ENCODE results near the gene ACVR2A.

Gene ACVR2A

DNA sequence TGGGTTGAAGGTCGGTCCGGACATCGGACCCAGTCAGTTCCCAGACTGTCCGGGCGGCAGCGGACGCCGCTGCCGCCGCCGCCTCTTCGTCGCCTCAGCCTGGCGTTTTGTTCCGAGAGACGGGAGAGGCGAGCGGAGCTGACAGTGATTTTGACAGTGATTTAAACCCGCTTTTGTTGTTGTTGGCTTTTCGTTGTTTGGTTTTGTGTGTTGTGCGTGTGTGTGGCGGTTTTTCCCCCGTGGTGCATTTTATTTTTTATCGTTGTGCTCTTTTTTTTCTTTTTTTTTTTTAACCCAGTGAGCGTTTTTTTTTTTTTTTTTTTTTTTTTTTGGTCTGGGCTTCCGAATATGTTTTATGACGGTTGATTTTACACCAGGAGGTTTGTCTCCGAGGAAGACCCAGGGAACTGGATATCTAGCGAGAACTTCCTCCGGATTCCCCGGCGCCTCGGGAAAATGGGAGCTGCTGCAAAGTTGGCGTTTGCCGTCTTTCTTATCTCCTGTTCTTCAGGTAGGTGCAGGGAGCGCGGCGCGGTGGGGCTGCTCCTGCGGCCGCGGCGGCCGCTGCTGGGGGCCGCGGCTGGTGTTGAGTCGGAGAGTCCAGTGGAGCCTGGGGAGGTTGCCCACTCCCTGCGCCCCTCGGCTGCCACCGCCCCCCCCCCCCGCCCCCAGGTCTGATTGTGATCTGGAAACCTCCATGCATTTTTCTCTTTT lies at the start of gene ACVR2A:
Gene ACVR2A, plus strand, starts transcription at position 333 of the 714 bp plus-strand sequence. Its CDS starts 124 bp downstream, at position 457.
- no peak for DNase-seq

DNA sequence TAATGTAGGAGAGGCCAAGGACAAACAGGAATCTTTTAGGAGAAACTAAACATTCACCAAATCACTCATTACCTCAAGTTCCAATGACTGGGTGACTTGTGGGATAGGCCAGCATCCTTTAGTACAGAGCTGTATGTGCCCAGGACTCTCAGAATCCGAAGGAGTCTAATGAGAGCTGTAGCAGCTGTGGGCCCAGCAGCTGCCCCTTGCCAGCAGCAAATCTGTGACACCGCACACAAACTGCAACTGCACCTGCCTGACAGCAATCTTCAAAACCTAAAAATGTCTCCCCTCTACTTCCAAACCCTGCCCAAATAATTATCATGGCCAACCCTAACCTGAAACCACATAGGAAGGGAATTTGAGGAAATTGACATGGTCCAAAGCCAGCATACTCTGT lies 44.5 kb upstream of the ACVR2A start:
- DNase-seq = no peak

DNA sequence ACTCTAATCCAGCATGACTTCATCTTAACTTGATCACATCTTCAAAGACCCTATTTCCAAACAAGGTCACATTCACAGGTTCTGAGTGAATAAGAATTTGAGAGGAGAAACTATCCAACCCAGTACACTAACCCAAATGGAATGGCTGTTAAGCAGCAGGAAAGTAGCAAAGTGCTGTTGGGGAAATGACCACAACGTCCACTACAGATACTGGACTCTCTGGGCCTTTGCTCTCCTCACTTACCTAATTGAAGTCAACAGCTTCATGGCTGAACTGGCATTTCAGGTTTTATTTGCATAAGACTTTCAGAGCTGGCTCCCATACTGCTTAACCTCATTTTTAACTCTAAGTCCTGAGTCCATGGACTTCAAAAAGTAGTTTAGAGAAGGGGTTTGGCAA lies 38.0 kb upstream of the ACVR2A start:
- no peak for DNase-seq

DNA sequence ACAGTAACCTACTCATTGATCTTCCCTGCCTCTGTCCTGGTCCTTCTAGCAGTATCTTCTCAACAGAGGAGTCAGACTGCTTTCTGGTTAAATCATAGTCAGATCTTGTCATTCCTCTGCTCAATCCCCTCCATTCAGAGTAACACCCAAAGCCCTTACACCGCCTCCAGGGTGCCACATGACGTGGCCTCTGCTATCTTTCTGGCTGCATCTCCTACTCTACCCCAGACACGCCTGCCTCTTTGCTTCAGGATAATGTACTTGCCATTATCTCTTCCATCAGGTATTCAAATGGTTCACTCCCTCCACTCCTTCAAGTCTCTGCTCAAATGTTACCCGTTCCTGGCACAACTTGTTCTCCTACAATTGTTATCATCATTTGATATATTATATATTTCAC lies 36.3 kb upstream of the ACVR2A start:
- no peak for DNase-seq

DNA sequence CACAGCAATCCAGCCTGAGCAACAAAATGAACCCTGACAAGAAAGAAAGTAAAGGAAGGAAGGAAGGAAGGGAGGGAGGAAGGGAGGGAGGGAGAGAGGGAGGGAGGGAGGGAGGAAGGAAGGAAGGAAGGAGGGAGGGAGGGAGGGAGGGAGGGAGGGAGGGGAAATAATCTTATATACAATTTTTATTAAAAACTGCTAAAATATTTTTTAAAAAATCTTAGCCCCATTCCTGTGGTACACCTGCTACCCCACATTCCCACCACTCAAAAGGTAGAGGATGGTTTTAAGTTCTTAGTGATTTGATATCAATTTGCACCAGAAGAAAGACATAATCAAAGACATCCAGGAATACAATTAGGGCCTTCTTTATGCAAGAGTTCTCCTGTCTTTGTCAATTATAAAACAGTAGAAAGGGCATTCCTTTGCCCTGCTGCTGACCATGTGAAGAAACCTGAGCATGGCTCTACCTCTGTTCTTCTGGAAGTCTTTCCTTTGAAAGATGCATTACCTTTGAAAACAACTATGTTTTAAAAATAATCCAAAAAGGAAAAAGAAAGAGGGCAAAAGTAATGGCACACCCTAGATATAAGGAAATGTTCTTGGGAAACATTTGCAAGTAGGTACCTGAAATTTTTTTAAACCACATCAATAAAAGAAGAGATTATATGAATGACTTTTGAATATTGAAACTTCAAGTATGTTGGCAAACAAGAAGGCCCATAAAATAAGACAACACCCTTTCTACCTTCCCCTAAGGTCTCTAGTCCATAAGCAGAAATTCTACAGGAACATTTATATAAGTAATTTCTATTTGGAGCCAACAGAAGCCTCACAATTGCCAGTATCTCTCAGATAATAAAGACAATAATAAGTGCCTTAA lies 33.7 kb upstream of the ACVR2A start:
- no peak for DNase-seq

DNA sequence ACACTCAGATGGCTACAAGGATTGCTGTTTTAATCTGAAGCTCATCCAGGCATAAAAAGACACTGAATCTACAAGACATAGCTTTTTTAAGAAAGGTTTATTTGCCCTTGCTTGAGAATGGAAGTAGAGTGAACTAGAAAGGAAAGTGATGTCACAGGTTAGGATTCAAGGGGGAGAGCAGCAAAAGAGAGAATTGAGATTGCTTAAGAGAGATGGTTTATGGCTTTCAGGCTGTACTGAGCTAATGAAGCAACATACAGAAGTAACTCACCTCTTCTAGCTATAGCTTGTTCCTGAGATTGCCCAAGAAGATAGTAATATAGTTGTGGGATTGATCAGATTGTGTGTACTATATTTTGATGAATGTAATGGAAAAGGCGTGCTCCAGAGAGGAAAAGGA lies 26.1 kb upstream of the ACVR2A start:
- DNase-seq = no peak

DNA sequence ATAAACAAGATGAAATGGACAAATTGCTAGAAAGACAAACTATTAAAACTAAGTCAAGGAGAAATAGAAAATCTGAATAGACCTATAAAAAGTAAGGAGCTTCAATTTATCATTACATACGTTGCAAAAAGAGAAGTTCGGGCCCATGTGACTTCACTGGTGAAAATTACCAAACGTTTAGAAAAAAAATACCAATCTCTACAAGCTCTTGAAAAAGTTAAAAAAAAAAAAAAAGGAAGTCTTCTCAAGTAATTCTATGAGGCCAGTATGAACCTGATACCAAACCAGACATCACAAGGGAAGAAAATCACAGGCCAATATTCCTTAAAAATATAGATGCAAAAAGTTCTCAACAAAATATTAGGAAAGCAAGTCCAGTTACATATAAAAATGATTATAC lies 20.2 kb upstream of the ACVR2A start:
- DNase-seq = no peak

DNA sequence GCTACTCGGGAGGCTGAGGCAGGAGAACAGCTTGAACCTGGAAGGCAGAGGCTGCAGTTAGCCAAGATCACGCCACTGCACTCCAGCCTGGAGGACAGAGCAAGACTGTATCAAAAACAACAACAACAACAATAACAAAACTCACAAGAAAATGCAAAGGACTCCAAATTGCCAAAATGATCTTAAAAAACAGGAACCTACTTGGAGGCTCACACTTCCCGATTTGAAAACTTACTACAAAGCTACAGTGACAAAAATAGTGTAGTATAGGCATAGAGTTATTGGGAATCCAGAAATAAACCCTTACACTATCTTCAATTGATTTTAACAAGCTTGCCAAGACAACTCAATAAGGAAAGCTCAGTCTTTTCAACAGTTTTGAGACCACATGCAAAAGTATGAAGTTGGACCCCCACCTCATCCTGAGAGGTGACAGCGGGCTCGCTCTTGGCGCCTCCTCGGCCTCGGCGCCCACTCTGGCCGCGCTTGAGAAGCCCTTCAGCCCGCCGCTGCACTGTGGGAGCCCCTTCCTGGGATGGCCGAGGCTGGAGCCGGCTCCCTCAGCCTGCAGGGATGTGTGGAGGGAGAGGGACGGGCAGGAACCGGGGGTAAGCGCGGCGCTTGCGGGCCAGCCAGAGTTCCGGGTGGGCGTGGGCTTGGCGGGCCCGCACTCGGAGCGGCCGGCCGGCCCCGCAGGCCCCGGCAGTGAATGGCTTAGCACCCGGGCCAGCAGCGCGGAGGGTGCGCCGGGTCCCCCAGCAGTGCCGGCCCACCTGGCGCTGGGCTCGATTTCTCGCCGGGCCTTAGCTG lies 18.3 kb upstream of the ACVR2A start:
- no peak for DNase-seq

DNA sequence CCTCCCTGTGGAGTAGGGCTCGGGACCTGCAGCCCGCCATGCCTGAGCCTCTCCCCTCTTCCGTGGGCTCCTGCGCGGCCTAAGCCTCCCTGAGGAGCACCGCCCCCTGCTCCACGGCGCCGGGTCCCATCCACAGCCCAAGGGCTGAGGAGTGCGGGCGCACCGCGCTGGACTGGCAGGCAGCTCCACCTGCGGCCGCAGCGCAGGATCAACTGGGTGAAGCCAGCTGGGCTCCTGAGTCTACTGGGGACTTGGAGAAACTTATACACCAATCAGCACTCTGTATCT lies 17.8 kb upstream of the ACVR2A start:
- DNase-seq = no peak

DNA sequence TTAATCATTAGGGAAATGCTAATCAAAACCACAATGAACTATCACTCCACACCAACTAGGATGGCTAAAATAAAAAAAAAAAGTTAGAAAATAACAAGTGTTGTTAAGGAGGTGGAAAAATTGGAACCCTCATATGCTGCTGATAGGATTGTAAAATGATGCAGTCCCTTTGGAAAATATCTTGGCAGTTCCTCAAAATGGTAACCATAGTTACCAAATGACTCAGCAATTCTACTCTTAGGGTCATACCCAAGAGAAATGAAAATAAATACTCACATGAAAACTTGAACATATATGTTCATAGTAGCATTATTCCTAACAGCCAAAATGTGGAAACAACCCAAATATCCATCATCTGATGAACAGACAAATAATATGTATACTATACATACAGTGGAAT lies 15.7 kb upstream of the ACVR2A start:
- no peak for DNase-seq

DNA sequence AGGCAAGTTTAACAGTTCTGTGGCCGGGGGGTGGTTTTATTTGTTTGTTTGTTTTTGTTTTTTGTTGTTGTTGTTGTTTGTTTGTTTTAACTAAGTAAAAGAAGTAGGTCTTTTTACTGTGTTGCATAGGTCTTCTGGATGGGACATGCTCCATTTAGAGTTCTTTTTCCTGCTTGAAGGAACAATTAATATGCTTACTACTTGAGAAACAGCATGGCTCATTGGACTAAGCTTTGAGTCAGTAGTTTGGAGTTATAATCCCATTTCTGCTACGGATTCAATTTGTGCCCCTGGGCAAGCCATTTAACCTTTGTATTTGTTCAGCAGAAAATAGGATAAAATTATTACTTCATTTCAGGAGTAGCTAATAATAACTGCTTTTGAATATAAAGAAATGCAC lies 8.7 kb upstream of the ACVR2A start:
- no peak for DNase-seq

DNA sequence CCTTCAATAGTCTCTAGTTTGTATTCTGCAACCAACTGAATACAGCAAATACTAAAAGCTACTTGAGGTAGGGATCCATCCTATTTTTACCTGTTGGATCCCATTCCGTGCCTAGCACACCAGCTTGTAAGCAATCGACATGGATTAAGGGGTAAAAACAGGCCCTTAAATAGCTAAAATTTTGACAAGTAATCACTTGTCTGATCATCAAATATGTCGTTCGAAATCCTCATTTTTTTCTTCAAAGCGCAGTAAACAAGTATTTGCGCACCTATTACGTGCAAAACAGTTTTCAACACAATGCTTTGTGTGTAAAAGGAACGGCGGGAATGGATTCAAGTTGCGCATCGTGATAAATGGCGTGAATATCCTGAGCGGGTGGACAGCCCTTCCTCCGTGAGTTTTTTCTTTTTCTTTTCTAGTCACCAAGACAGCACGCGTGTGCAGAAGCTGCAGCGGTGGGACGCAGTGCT lies 1.4 kb upstream of the ACVR2A start:
- DNase-seq = no peak

DNA sequence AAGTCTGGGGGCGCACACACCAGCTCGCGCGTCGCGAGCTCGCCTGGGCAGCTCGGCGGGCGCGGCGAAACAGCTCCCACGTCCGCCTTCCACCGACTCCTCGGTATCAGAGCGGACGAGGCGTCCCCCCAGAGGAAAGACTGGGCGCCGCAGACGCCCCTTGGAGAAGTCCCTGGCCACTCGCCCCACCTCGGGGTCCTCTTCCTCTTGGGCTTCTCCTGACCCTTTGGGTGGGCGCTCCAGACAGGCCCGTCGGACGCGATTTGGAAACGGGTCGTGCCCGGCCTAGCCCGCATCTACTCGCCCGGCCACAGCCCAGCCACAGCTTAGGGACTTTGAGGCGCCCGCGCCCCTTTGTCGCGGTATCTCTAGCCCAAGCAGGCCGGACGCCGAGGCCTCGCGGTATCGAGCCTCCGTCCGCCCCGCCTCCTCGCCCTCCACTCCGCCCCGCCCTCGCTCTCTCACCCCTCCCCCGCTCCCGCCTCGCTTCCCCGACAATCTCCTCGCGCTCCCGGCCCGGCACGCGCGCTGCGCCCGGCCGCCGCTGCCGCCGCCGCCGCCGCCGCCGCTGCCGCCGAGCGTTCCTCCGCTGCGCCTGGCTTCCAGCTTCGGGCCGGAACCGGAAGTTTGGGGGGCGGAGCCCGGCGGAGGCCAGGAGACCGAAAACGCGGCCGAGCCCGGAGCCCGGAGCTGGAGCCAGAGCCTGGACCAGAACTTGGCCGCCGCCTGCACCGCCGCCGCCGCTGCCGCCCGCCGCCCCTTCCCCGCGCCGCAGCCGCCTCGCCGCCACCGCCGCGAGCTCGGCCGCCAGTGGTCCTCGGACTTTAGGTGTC lies 749 bp upstream of the ACVR2A start:
- peak; percentile 80 for DNase-seq

DNA sequence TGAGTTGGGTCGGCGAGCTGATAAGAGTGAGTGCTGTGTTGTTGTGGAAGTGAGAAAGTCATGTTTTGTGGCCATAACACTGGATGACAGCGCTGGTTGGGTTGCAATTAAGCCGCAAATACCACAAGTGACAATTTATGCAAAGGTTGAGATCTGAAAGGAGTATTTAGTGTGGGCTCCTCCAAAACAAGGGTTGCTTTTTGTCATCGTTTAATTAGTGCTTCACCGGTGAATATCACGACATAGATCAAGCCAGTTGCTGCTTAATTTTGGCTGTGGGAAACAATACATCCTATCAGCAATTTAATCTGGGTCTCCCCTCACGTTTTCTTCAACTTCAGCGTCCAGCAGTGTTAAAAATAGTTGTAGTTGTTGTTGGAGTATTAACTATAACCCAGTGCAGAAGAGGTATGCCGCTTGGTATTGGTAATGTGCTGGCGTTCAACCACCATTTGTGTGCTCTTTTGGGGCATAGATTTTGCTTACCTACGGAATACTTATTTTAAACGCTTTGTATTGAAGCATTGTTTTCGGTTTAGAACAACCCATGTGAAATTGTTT lies 662 bp downstream of the ACVR2A start:
- no peak for DNase-seq

DNA sequence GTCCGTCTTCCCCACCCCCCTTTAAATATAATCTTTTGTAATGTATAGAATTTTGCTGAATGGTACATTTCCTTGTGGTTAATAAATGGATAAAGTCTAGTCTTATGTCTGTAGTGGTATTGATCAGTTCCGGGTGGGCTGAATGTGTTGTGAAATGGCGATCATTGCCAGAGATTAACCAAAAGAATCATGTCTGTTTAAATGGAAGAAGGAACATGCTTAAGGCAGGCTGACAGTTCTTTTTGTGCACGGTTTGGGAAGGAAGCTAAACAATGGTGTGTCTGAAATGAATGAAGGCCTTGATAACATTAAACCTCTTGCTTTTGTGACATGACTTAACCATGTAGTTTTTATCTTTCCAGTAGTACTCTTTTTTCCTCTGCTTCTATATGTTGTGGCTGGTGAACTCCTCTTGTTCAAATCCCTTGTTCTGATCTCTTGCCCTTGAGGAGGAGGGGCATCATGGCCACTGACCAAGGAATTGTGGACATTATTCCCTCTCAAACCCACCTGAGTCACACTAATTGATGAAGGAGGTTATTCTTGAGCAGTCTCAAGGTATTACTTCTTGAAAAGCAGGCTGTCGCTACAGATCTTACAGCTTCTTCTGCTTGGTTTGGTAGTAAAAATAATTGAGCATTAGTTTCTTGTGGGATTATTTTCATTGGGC lies 1.7 kb downstream of the ACVR2A start:
- DNase-seq = no peak

DNA sequence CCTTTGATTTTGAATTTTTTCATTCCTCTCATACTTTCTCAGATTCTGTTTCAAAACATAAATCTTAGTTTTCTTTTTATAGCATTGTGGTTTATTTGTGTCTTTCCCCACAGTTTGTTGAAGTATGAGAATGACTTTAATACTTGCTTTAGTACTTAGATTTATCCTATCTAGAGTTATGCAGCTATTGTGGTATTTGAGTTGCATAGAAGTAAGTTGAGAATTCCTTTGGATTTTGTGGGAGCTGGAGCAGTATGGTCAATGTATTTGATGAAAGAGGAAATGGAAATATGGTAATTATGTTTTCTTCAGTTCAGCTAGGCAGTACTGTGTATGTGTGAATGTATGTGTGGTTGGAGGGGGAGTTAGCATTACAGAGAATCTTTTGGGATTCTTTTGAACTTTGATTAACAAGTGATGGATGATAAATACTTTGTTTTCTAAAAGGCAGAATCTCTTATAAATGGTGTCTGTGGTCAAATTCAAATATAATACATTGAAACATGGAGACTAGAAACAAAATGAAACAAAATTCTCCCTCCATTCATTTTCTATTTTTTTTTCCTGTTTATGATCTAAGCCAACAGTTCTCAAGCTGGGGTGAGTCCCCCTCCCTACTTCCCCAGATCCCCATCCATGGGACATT lies 3.0 kb downstream of the ACVR2A start:
- no peak for DNase-seq

DNA sequence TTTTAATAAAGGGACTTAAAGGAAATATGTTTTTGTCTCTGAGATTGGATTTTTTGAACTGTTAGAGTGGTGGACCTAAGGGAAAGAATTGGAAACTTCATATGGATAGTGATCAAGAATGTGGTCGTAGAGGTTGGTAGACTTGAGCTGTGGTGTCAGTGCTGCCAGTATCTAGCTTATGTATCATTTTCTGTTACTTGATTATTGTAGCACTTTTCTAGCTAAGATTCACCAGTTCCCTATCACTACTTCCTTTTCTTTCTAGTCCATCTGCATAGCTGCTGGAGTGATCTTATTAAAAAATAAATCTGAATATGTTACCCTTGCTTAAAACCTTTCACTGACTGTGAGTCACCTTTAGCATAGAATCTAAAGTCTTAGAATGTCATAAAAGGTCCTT lies 6.0 kb downstream of the ACVR2A start:
- DNase-seq = no peak

DNA sequence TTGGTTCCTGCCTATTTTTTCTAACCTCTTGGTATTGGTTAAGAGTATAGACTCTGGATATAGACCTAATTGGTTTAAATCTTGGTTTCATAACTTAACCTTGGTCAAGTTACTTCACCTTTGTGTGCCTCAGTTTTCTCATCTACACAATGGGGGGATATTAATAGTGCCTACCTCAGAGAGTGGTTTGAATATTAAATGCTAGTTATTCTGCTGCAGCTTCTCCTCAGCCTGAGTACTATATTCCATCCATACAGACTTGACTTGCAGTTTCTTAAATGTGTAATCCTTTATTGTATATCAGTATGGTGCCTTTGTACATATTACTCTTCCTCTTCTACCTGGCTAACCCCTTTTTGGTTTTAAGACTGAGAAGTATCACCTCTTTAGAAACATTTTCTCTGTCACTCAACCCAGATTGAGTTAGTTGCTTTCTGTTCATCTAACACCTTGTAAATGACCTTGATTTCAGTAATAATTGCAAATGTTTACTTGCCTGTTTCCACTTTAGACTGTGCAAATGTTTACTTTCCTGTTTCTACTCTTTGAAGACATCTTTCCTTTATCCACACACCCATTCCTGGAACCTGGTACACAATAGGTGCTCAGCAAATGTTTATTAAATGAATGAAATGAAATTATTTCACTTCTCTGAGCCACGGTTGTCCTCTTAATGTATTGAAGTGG lies 6.6 kb downstream of the ACVR2A start:
- no peak for DNase-seq

DNA sequence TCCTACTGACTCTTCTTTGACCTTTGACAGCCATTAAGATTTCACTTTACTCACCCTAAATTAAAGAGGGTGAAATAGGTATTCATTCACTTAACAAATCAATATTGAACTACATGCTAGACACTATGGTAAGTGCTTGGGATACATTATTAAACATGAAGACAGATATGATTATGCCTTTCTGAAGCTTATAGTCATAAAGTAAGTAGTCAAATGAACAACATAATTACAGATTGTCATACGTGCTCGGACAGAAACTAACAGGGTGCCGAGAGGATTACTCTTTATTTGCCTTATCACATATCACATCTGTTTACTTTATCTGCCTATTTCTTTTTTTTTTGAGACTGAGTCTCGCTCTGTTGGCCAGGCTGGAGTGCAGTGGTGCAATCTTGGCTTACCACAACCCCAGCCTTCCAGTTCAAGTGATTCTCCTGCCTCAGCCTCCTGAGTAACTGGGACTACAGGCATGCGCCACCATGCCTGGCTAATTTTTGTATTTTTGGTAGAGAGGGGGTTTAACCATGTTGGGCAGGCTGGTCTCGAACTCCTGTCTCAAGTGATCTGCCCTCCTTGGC lies 9.8 kb downstream of the ACVR2A start:
- DNase-seq = no peak

DNA sequence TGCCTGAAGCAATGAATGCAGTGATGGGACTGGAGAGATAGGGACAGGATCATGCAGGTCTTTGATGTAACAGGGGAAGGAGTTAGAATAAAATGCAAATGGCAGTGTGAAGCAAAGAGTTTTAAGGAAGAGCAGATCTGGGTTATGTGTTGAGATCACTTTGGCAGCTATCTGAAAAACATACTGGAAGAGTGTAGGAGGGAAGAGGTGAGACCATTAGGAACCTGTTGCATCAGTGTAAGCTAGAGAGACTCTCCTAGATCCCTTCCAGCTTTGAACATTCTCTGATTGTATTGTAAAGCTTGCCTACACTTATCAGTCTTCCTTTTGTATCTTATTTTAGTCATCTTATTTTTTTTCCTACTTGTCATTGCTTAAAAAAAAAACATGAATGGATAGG lies 10.5 kb downstream of the ACVR2A start:
- no peak for DNase-seq

Data from NCI-H510A (cell line).